GM12878 (cell line): ENCODE measurements around the gene INSC. TPM values are rescaled to one million over a fixed set of nuclear protein-coding genes. Genes with fewer than 3 reads are reported as not detected.

Experiments
- ATAC-seq: fragments of 200-7000 bp; cut with Tn5 transposase; 3 replicates; pipeline ENCODE4 v1.9.1; 2020; ENCODE audit warnings: mild to moderate bottlenecking, moderate library complexity
- BruUV-seq: library from RNA; stranded (reverse); fragments of 400-500 nt; replicated peaks from 2 replicates; lab custom pipeline; 2021; lab: Mats Ljungman, UMichigan
- CTCF ChIA-PET: fragments of 300-600 bp; sonication (Branson Sonifier 250); formaldehyde crosslinking; extraction: SDS; loops from one replicate; lab custom pipeline; 2021; ENCODE audit warnings: inconsistent platforms; lab: Yijun Ruan, JAX
- POLR2A ChIA-PET: fragments of 350-600 bp; formaldehyde crosslinking; extraction: SDS; loops from one replicate; lab custom pipeline; 2021; ENCODE audit warnings: inconsistent platforms; lab: Charles Lee
- RAD21 ChIA-PET: fragments of 300-600 bp; sonication (Branson Sonifier 250); formaldehyde crosslinking; loops from one replicate; lab custom pipeline; 2023; ENCODE audit warnings: antibody characterized with exemption; ENCODE audit not compliant: unreplicated experiment; lab: Charles Lee
- SMC1A ChIA-PET: fragments of 300-600 bp; sonication (Branson Sonifier 250); formaldehyde crosslinking; loops from one replicate; lab custom pipeline; 2023; ENCODE audit not compliant: unreplicated experiment, uncharacterized antibody; lab: Charles Lee
- DNase-seq: peaks from one replicate; pipeline ENCODE4 v3.0.0-alpha.2; 2011; ENCODE audit warnings: low read depth, low spot score
- FAIRE-seq: peaks from 3 replicates; lab custom pipeline; 2011; peaks lifted over from hg19 to GRCh38; lab: Jason Lieb, UNC
- H2AFZ ChIP-seq: 2 replicates; pipeline ENCODE4 v1.6.0; 2011; ENCODE audit warnings: low read depth, low read length, control low read depth; ENCODE audit not compliant: control insufficient read depth
- H3K27ac ChIP-seq: 2 replicates; pipeline ENCODE4 v1.5.1; 2011; ENCODE audit warnings: control low read depth; ENCODE audit not compliant: control insufficient read depth, insufficient read depth
- H3K27me3 ChIP-seq, 2 experiments: replicated peaks in 1 of 2; 2 replicates each; pipeline versions ENCODE4 v1.6.0 to v1.6.1; 2011; ENCODE audit warnings: low read length in 1 of 2; ENCODE audit not compliant: control insufficient read depth in 2 of 2, insufficient read depth in 2 of 2
- H3K36me3 ChIP-seq, 2 experiments: 2 replicates each; pipeline ENCODE4 v1.5.1; 2011; ENCODE audit warnings: low read length in 1 of 2; ENCODE audit not compliant: control insufficient read depth in 2 of 2, insufficient read depth in 2 of 2
- H3K4me1 ChIP-seq: 2 replicates; pipeline ENCODE4 v1.6.1; 2011; ENCODE audit warnings: mild to moderate bottlenecking, low read length, moderate library complexity, mixed read lengths; ENCODE audit not compliant: control insufficient read depth, insufficient read depth
- H3K4me2 ChIP-seq: 2 replicates; pipeline ENCODE4 v1.6.0; 2011; ENCODE audit warnings: control low read depth; ENCODE audit not compliant: control insufficient read depth, insufficient read depth
- H3K4me3 ChIP-seq: fragments of 200-600 bp; sonication (generic); 2 replicates; pipeline ENCODE4 v1.5.1; 2016
- H3K79me2 ChIP-seq: 2 replicates; pipeline ENCODE4 v1.6.0; 2011; ENCODE audit warnings: low read length; ENCODE audit not compliant: control insufficient read depth, insufficient read depth
- H3K9ac ChIP-seq: 2 replicates; pipeline ENCODE4 v1.8.0; 2011; ENCODE audit warnings: low read length, control low read depth, mixed read lengths; ENCODE audit not compliant: control insufficient read depth, insufficient read depth
- H3K9me3 ChIP-seq: replicated peaks from 3 replicates; pipeline ENCODE4 v1.5.1; 2011; ENCODE audit warnings: mild to moderate bottlenecking, low read length; ENCODE audit not compliant: control insufficient read depth, insufficient read depth
- H4K20me1 ChIP-seq: 2 replicates; pipeline ENCODE4 v1.6.0; 2011; ENCODE audit not compliant: control insufficient read depth, insufficient read depth
- BCL11A ChIP-seq: IDR thresholded peaks from 2 replicates; pipeline ENCODE4 v1.6.1; 2011; ENCODE audit warnings: low read depth, low read length
- CHD4 ChIP-seq: fragments of 200-600 bp; sonication (generic); IDR thresholded peaks from 2 replicates; pipeline ENCODE4 v1.6.1; 2016; ENCODE audit warnings: mild to moderate bottlenecking
- CREB1 ChIP-seq: IDR thresholded peaks from 2 replicates; pipeline ENCODE4 v1.6.1; 2012; ENCODE audit warnings: low read depth, mild to moderate bottlenecking, inconsistent platforms
- ESRRA ChIP-seq: IDR thresholded peaks from 2 replicates; pipeline ENCODE4 v1.6.1; 2012; ENCODE audit warnings: mild to moderate bottlenecking, low read length, improper control_type of control experiment
- IKZF2 ChIP-seq, 2 experiments: fragments of 450-650 bp; IDR thresholded peaks; 2 replicates each; pipeline ENCODE4 v1.6.1; 2017; ENCODE audit warnings: mild to moderate bottlenecking in 2 of 2, moderate library complexity in 2 of 2
- MXI1 ChIP-seq: fragments of 150-350 bp; IDR thresholded peaks from 2 replicates; pipeline ENCODE4 v1.6.1; 2011; ENCODE audit warnings: low read depth, mild to moderate bottlenecking, inconsistent platforms, low read length, improper control_type of control experiment
- NRF1 ChIP-seq: conservative IDR thresholded peaks from 2 replicates; pipeline ENCODE4 v1.6.1; 2011; ENCODE audit warnings: mild to moderate bottlenecking, low read depth, low read length, improper control_type of control experiment
- RAD21 ChIP-seq: IDR thresholded peaks from 2 replicates; pipeline ENCODE4 v1.6.1; 2011; ENCODE audit warnings: mild to moderate bottlenecking, low read depth, low read length, moderate library complexity; ENCODE audit not compliant: insufficient read depth
- RB1 ChIP-seq: fragments of 450-650 bp; formaldehyde crosslinking; IDR thresholded peaks from 2 replicates; pipeline ENCODE4 v1.6.1; 2017; ENCODE audit warnings: mild to moderate bottlenecking, borderline replicate concordance
- SMC3 ChIP-seq: IDR thresholded peaks from 2 replicates; pipeline ENCODE4 v1.6.1; 2011; ENCODE audit warnings: low read length, improper control_type of control experiment, borderline replicate concordance
- SP1 ChIP-seq: IDR thresholded peaks from one replicate; pipeline ENCODE4 v1.6.1; 2011; ENCODE audit warnings: low read depth, low read length
- YY1 ChIP-seq: IDR thresholded peaks from 2 replicates; pipeline ENCODE4 v1.6.1; 2011; ENCODE audit warnings: low read depth, mild to moderate bottlenecking, low read length
- ZNF217 ChIP-seq: fragments of 450-650 bp; IDR thresholded peaks from 2 replicates; pipeline ENCODE4 v1.6.1; 2017; ENCODE audit warnings: antibody characterized with exemption, mild to moderate bottlenecking
- WGBS: methylation state at CpG from one replicate; pipeline ENCODE4 v1.1.6; 2016; ENCODE audit warnings: low lambda C conversion rate; ENCODE audit not compliant: insufficient replicate concordance, insufficient coverage; ENCODE audit errors: missing lambda C conversion rate; 5-methylcytosine and 5-hydroxymethylcytosine counted together
- in situ Hi-C: fragments of 300-500 bp; cut with MboI; formaldehyde crosslinking; loops from 9 replicates; pipeline ENCODE4 v1.14.3; 2018; ENCODE audit warnings: mixed read lengths
- intact Hi-C: fragments of 100-400 bp; cut with micrococcal nuclease; formaldehyde crosslinking; loops from one replicate; pipeline ENCODE4 v1.14.2; 2022; ENCODE audit not compliant: unreplicated experiment
- polyA plus RNA-seq, 11 experiments: library from polyadenylated mRNA; depleted of rRNA in 4 of 11; unstranded in 6 of 11; stranded (reverse) in 5 of 11; fragments of >200 nt; fragmentation: Nextera tagmentation in 4 of 11; fragmentation: Illumina TruSeq in 1 of 11; extraction: Ambion mirVana in 4 of 11; extraction: Trizol in 1 of 11; gene quantifications; 1 replicate in 1 of 11; 2 replicates in 10 of 11; pipeline versions ENCODE4 v1.2.1 to v1.2.3, GENCODE V29; 2011 to 2016; ENCODE audit warnings: inconsistent platforms in 2 of 11, missing spikeins in 2 of 11, low read depth in 1 of 11
- total RNA-seq, 4 experiments: library from RNA; depleted of rRNA in 3 of 4; stranded (reverse); fragments of >200 nt in 3 of 4; fragmentation: Illumina TruSeq in 1 of 4; extraction: Trizol in 1 of 4; gene quantifications; 2 replicates each; pipeline versions ENCODE4 v1.2.1 to v1.2.3, GENCODE V29; 2013 to 2021
- TF ChIP-seq, protein P1 (sequence below), 3 experiments: IDR thresholded peaks in 2 of 3; conservative IDR thresholded peaks in 1 of 3; 2 replicates each; pipeline ENCODE4 v1.5.1; 2011; ENCODE audit warnings: low read depth in 3 of 3, low read length in 3 of 3, mild to moderate bottlenecking in 3 of 3, control low read depth in 2 of 3, moderate library complexity in 2 of 3, inconsistent platforms in 1 of 3, mixed read lengths in 1 of 3; ENCODE audit not compliant: control insufficient read depth in 2 of 3, insufficient read depth in 1 of 3; ENCODE audit errors: extremely low read depth in 1 of 3
- TF ChIP-seq, protein P2 (sequence below): IDR thresholded peaks from 2 replicates; pipeline ENCODE4 v1.6.1; 2011; ENCODE audit warnings: borderline replicate concordance, low read depth, mild to moderate bottlenecking, moderate library complexity, mixed read lengths, low read length; ENCODE audit not compliant: insufficient read depth; ENCODE audit errors: extremely low read length
- TF ChIP-seq, protein P3 (sequence below): fragments of 450-650 bp; IDR thresholded peaks from 2 replicates; pipeline ENCODE4 v1.6.1; 2017; ENCODE audit warnings: mild to moderate bottlenecking, moderate library complexity

Gene INSC
- total and polyA plus RNA-seq, 10 of the 15 experiments (the other 5 are each of a cell fraction or from before 2014, with no cell fraction given) = 0.13 to 0.33 TPM; not detected in 8

DNA sequence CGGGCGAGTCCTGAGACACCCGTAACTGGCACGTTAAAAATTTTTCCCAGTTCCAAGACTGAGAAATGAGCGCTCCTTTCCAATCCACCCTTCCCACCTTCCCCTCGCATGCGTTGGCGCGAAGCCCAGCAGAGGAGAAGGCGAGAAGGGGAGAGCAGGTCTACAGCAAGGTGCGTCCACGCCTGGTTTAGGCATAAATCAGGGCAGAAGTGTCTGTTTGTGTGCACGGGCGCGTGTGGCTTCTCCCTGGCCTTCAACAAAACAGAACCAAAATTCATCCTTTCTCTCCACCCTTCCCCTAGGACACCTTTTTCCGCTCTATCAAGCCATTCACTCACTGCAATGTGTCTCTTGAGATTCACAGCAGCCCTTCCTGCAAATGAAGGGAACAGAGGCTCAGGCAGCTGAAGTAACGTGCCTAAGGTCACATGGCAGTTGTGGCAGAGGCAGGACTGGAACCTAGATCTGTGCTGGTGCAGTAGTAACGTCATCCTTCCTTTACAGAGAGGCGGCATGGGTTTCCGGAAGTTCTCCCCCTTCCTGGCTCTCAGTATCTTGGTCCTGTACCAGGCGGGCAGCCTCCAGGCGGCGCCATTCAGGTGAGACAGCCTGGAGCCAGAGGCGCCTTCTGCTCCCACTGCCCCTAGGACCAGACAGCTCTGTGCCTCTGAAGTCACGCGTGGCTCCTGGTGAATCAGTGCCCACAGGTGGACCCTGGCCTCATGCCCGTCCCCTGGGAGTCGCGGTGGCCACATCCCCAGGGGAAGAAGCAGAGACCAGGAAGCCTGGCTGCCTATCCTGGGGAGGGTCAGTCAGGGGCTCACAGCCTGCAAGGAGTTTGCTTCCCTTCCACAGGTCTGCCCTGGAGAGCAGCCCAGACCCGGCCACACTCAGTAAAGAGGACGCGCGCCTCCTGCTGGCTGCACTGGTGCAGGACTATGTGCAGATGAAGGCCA, 40.2 kb upstream of the INSC start:
- Histone ChIP-seq H3K27ac (no peak overlapping the region), H3K36me3 (no peaks in the 10 kb centered on the region), H2AFZ (peak overlapping the region; percentile 75), H3K27me3 (0 out of 4 replicates have a peak, but pooled peaks cover 0 to 2% of the 10 kb centered on the region in 2 experiments), H3K9me3 (no peaks in the 10 kb centered on the region; the same call in 2 of the 3 replicates), H3K79me2 (no peaks in the 10 kb centered on the region), H3K4me1 (no peaks in the 10 kb centered on the region), H3K4me3 (no peak overlapping the region), H3K9ac (no peak overlapping the region), H4K20me1 (no peaks in the 10 kb centered on the region), H3K4me2 (peak overlapping the region; percentile 59)
- peak; percentile 99 for ATAC-seq
- SMC1A ChIA-PET = interaction anchor here (1.1 to 3.0 kb wide), 3 partner anchors 26 to 284 kb away, joined by 3 to 22 read pairs (median 4); no protein-coding TSS in a partner anchor
- TF ChIP-seq SP1 = no peak
- no peak for TF ChIP-seq NRF1
- no peak for TF ChIP-seq CREB1
- TF ChIP-seq, protein P1, sequence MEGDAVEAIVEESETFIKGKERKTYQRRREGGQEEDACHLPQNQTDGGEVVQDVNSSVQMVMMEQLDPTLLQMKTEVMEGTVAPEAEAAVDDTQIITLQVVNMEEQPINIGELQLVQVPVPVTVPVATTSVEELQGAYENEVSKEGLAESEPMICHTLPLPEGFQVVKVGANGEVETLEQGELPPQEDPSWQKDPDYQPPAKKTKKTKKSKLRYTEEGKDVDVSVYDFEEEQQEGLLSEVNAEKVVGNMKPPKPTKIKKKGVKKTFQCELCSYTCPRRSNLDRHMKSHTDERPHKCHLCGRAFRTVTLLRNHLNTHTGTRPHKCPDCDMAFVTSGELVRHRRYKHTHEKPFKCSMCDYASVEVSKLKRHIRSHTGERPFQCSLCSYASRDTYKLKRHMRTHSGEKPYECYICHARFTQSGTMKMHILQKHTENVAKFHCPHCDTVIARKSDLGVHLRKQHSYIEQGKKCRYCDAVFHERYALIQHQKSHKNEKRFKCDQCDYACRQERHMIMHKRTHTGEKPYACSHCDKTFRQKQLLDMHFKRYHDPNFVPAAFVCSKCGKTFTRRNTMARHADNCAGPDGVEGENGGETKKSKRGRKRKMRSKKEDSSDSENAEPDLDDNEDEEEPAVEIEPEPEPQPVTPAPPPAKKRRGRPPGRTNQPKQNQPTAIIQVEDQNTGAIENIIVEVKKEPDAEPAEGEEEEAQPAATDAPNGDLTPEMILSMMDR (IDR thresholded peaks at IDR 0.05 in 2 of 3, conservative IDR thresholded peaks at IDR 0.05 in 1 of 3; ENCODE audit: control insufficient read depth in 2 of 3, extremely low read depth in 1 of 3, insufficient read depth in 1 of 3, low read depth in 3 of 3, low read length in 3 of 3) = peak; percentile 67 to 88 (median 75)
- no peak for TF ChIP-seq IKZF2 (IDR thresholded peaks at IDR 0.05)
- TF ChIP-seq SMC3 = peak; percentile 66; the same call in 1 of the 2 replicates
- TF ChIP-seq MXI1 = no peak
- TF ChIP-seq ZNF217 = no peak
- no peak for TF ChIP-seq RB1
- no peak for TF ChIP-seq ESRRA
- peak; percentile 61; the same call in 1 of the 2 replicates for TF ChIP-seq YY1
- TF ChIP-seq CHD4 = no peak
- TF ChIP-seq, protein P2, sequence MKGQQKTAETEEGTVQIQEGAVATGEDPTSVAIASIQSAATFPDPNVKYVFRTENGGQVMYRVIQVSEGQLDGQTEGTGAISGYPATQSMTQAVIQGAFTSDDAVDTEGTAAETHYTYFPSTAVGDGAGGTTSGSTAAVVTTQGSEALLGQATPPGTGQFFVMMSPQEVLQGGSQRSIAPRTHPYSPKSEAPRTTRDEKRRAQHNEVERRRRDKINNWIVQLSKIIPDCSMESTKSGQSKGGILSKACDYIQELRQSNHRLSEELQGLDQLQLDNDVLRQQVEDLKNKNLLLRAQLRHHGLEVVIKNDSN = peak; percentile 13
- TF ChIP-seq RAD21 = peak; percentile 65
- TF ChIP-seq, protein P3, sequence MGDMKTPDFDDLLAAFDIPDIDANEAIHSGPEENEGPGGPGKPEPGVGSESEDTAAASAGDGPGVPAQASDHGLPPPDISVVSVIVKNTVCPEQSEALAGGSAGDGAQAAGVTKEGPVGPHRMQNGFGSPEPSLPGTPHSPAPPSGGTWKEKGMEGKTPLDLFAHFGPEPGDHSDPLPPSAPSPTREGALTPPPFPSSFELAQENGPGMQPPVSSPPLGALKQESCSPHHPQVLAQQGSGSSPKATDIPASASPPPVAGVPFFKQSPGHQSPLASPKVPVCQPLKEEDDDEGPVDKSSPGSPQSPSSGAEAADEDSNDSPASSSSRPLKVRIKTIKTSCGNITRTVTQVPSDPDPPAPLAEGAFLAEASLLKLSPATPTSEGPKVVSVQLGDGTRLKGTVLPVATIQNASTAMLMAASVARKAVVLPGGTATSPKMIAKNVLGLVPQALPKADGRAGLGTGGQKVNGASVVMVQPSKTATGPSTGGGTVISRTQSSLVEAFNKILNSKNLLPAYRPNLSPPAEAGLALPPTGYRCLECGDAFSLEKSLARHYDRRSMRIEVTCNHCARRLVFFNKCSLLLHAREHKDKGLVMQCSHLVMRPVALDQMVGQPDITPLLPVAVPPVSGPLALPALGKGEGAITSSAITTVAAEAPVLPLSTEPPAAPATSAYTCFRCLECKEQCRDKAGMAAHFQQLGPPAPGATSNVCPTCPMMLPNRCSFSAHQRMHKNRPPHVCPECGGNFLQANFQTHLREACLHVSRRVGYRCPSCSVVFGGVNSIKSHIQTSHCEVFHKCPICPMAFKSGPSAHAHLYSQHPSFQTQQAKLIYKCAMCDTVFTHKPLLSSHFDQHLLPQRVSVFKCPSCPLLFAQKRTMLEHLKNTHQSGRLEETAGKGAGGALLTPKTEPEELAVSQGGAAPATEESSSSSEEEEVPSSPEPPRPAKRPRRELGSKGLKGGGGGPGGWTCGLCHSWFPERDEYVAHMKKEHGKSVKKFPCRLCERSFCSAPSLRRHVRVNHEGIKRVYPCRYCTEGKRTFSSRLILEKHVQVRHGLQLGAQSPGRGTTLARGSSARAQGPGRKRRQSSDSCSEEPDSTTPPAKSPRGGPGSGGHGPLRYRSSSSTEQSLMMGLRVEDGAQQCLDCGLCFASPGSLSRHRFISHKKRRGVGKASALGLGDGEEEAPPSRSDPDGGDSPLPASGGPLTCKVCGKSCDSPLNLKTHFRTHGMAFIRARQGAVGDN = no peak
- TF ChIP-seq BCL11A = no peak
- POLR2A ChIA-PET = no interaction called here
- BruUV-seq = no TSS peak
- CTCF ChIA-PET = interaction anchor here (0.7 to 3.4 kb wide), 17 partner anchors 10 to 536 kb away, joined by 3 to 43 read pairs (median 4); no protein-coding TSS in a partner anchor
- WGBS = 7% methylated on average over 28 of the region's 33 CpGs
- no peak for DNase-seq
- RAD21 ChIA-PET = interaction anchor here (0.6 to 1.5 kb wide), 3 partner anchors 154 to 168 kb away, joined by 3 to 5 read pairs (median 3); no protein-coding TSS in a partner anchor
- intact Hi-C loops (loop anchor here (1.0 to 10.0 kb wide), 4 partner anchors 102 to 540 kb away; partner anchors contain the start of gene CALCA), in situ Hi-C loops (loop anchor here (5.0 kb wide), 1 partner anchor 167 kb away; no protein-coding TSS in a partner anchor)
- no peak for FAIRE-seq
